Panc1 (cell line): ENCODE data around the gene FHAD1.

Experiments
- CTCF ChIP-seq: fragments of 450-650 bp; IDR thresholded peaks from 2 replicates; pipeline ENCODE4 v1.5.1; 2017; ENCODE audit warnings: mild to moderate bottlenecking
- POLR2AphosphoS5 ChIP-seq: IDR thresholded peaks from 2 replicates; pipeline ENCODE4 v1.6.1; 2012; ENCODE audit warnings: mild to moderate bottlenecking, low read depth, low read length, moderate library complexity

- TF ChIP-seq CTCF = no peak
- no peak for TF ChIP-seq POLR2AphosphoS5
Observed at GRCh38 chr1:15412843-15413242, 165.8 kb downstream of the FHAD1 start.
